Stimulated activated CD8-positive, alpha-beta memory T cell treated with anti-CD3 and anti-CD28 coated beads, Interleukin-15, amount 100 ng/mL, for 24 hours (primary cell): ENCODE data around the gene TIMP3.

Source experiments
- DNase-seq: peaks from one replicate; pipeline ENCODE4 v3.0.0-alpha.2; 2020; ENCODE audit warnings: low read depth

Gene TIMP3

DNA sequence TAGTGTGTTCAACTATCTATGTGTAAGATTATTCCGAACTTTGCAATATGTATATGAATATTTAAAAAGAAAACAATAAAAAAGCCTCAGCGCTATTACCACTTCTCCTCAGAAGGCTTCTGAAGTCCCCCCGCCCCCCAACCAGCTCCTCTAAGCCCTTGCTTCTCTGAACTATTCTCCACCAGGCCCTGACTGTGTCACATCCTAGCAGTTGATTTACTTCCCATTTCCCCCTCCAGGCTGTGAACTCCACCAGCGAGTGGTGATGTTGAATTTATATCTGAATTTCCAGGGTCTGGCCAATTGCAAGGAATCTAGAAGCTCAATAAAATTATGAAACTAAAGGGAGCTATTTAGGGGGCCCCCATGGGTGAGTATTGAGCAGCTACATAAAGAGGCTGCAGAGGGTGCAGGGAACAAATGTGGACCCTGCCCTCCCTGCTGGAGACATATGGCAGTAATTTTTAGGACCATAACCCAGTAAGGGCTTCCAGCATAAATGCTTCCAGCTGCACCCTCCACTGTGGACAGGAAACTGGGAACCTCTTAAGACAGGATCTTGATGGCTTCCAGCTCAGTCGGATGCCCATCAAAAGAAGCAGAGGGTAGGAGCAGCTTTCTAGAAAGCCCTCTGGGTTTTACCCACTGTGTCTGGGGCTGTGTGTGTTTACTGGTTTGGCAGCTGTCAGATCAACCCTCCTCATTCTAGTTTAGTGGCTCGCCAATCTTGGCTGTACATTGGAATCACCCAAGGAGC is 81.4 kb downstream of the TIMP3 start:
- no peak for DNase-seq

DNA sequence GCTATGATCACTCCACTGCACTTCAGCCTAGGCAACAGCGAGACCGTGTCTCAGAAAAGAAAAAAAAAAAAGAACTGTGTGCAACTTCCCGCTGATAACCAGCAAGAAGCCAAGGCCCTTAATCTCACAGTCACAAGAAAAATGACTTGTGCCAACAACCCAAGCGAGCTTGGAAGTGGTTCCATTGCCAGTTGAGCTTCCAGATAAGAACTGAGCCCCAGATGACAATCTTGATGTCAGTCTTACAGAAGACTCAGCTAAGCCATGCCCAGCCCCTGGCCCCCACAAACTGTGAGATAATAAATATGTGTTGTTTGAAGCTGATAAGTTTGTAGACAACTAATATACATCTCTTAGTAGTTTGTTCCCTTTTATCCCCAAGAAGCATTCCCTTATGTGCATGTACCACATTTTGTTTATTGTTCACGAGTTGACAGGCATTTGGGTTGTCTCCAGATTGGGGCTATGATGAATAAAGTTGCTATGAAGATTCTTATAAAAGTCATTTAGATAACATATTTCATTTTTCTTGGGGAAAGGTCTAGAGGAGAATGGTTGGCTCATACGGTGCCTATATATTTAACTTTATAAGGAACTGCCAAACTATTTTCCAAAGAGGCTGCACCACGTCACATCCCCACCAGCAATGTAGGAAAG is 85.9 kb downstream of the TIMP3 start:
- no peak for DNase-seq

DNA sequence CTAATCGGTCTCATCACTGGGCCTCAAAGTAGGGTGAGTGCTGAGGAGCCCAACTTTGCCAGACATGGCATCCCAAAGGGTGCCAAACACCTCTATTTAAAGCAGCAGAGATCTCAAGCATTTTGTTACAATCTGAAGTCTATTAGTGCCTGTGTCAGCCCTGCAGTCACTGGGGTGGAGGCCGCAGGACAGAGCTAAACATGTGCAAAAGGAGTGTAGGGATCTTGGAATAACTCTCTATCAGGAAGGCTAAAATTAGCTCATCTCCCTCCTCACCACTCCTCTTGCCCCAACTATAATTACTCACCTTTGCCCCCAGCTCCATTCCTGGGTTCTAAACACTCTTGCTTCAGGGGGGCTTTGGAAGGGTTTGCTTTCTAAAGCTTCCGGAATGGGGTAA is 87.5 kb downstream of the TIMP3 start:
- no peak for DNase-seq

DNA sequence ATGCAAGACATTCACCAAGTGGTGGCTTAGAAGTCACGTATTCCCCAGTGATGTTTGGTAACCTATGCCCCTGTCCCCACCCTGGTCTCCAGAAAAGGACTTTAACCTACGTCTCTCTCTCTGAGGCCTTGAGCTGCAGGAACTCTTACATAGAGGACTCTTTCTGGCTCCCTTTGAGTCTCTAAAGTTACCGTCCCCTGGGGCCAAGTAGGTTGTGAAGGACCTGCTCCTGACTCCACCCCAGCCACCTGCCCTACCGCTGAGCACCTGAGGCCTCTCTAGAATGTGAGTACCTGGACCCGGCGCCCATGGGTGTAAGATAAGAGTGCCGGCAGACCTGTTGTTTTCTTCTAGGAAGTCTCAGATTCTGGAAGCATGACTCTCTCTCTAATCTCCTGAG is 95.4 kb downstream of the TIMP3 start:
- no peak for DNase-seq

DNA sequence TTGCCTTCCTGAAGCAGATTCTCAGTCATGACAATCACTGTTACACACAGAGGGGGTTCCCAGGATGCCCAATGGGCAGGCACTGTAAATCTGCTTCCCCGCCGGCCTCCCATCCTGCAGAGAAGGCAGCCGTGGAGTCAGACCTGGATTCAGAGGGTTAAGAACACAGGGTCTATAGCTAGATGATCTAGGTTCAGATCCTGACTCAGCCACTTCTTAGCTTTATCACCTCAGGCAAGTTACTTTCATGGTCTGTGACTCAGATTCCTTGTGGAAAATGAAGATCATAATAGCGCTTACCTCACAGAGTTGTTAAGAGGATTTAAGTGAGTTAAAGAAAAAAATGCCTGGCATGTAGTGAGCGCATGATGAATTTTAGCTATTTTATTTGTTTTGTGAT is 95.9 kb downstream of the TIMP3 start:
- no peak for DNase-seq

DNA sequence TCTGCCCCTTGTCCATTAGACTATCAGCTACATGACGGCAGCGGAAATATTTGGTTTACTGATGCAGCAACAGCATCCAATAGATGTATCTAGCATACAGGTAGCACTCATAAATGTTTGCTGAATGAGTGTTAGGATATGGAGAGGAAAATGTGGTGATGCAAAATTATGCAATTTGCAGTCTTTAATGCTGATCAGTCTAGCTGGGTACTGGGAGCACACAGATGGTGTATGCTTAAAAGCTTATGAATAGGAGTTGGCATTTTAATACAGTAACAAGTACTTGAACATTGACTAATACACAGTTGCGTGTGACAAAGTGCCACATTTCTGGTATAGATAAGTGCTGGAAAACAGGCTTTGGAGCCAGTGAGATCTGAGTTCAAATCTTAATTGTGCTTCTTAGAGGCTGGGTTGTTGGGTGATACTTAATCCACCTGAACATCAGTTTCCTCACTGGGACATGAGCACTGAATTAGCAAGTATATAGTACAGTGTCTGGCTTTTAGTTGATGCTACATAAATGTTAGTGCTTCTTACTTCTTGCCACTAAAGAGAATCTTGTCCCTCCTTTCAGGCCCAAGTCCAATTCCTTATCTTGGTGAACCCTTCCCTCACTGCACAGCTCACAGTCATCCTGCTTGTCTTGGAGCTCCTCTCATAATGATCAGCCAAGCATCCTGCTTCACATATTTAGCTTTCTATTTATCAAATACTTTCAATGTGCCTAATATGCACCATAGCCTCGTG is 99.6 kb downstream of the TIMP3 start:
- no peak for DNase-seq

DNA sequence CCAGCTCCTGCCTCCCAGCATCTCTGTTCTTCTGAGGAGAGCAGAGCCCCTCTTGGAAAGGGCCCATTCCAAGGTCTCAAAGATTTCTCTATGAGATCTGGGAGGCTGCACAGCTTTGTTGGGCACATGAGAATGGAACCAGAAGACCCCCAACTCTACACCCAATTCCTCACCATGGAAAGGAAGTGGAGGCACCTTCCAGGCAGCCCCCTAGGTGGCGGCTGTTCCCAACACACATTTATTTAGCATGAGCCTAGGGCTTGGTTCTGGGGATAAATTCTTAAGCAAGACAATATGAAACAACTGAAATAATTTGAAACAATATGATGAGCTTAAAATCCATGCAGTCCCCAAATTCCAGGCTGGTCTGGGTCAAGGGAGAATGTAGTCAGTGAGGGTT is 100.4 kb downstream of the TIMP3 start:
- DNase-seq: no peak

DNA sequence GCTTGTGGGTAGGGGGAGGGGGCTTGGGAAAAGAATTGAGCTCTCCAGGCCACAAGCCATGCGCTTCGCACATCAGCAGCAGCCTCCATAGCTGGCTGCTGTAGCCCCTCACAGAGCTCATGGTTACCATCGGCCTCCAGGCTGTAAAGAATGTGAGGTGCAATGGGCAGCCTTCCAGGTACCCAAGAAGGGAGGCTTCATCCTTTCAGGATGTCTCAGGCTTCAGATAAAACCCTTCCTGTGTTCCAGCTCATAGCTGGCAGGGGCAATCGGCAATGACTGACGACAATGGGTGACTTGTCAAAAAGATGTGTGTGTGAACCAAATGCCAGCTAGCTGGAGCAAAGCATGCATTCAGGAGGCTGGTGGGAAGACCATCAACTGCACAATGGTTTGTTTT is 102.0 kb downstream of the TIMP3 start:
- DNase-seq: no peak

DNA sequence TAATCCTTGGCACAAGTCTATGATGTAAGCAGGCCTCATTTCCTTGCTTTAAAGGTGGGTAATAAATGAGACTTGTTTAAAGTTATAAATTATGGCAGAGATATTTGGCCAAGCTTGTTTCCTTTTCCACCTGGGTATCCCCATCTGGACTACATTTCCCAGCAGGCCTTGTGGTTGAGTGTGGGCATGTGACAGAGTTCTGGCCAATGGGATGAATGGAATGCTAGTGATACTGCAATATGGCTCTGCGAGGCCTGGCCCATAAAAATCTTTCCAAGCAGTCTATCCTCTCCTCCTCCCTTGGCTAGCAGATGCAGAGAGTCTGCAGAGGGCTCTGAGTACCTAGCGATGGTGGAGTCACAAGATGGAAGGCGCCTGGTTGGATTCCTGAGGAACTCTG is 102.5 kb downstream of the TIMP3 start:
- no peak for DNase-seq

DNA sequence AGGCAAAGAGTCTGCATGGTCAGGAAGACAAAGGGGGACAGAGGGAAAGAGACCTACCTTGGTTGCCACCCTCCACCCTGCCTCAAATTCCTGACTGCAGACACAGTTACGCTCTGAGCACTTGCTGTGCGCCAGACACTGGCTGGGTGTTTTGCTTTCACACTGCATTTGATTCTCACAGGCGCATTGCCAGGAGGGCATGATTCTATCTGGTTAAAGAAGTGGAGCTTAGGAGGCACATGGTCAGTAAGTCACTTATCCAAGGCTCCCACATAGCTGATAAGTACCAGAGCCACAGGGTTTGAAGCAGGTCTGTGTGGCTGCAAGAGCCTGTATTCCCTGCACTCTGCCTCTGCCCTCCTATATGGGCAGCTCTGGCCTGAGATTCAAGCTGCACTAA is 103.9 kb downstream of the TIMP3 start:
- no peak for DNase-seq

DNA sequence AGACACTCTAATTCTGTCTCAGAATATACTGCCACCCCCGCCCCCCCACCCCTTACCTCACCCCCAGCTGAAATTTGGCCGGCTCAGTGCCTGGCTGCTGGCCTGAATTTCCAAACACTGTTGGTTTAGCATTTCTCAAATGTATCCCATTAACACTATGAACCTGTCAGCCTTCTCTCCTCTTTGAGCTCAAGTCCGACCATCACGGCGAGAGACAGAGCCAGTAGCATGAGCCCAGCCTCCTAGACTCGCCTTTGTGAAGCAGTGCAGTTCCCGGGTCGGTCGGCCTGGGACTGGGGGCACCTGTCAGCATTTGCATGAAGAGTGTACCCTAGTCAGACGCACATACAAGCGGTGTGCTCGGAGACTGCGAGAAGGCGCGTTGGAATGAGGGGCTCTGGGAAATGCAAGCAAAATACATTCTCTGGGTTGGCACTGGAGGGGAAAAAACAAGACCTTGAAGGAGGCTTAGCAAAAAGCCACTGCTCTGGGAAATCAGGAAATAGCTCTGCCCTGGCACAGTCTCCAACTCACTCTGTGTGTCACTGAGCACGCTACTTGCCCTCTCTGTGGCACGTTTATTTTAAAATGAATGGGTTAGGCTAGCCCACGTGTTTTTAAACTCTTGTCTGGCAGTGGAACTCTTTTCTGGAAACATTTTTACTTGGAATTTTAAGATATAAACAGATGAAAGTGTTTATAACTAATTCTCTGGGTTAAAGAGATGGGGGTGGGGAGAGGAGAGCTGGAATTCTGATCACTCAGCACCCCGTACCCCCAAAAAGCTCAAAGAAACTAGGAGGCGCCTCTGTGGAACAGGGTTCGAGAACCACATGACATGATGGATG is 108.3 kb downstream of the TIMP3 start:
- no peak for DNase-seq

DNA sequence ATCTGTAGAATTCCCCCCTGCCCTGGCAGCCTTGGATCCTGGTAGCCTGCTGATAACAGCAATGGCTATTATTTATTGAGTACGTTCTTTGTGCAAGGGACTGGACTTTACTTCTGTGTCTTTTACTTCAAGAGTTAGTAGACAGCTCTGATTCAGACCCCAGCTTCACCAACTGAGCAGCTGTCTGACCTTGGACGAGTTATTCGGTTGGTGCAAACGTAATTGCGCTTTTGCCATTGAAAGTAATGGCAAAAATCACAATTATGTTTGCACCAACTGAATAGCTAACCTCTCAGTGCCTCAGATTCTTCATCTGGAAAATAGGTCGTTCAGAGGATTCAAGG is 108.9 kb downstream of the TIMP3 start:
- DNase-seq: no peak

DNA sequence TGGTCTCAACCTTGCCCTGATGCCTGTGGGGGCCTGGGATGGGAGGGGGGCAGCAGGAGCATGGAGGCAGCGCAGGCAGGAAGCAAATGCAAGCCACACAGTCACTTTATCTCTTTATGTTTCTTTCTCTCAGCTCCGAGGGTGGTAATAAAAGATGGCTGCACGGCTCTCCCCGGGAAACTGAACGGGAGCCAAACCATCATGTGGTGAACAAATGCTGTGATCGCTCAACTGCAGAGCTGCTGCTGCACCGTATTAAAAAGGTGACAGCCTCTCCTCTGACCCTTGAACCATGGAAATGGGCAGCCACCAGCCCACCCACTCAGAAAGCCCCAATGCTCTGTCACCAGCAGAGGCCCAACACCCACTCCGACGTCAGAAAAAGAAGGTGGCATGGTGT is 110.0 kb downstream of the TIMP3 start:
- no peak for DNase-seq
